CD4-positive, alpha-beta T cell treated with Interleukin-21 for 1 hour (primary cell): Measurements from ENCODE around the gene SPOCK1.

Experiments used
- DNase-seq: peaks from one replicate; pipeline ENCODE4 v3.0.0-alpha.2; 2020

The SPOCK1 gene

GRCh38 chr5:137142346-137142745 lies 356.8 kb downstream of the SPOCK1 start:
- DNase-seq = no peak

GRCh38 chr5:137141779-137142178 lies 357.3 kb downstream of the SPOCK1 start:
- no peak for DNase-seq

- no peak for DNase-seq
Measured at GRCh38 chr5:137136991-137137632, 362.0 kb downstream of the SPOCK1 start.

GRCh38 chr5:137134920-137135532 lies 364.1 kb downstream of the SPOCK1 start:
- no peak for DNase-seq

GRCh38 chr5:137129886-137130680 lies 369.0 kb downstream of the SPOCK1 start:
- DNase-seq = no peak

- DNase-seq = no peak
Measured at GRCh38 chr5:137128012-137128411, 371.1 kb downstream of the SPOCK1 start.

GRCh38 chr5:137126829-137127228 lies 372.3 kb downstream of the SPOCK1 start:
- DNase-seq = no peak

- DNase-seq = no peak
Measured at GRCh38 chr5:137122558-137122957, 376.6 kb downstream of the SPOCK1 start.

- DNase-seq = no peak
Measured at GRCh38 chr5:137122075-137122474, 377.1 kb downstream of the SPOCK1 start.

- no peak for DNase-seq
Measured at GRCh38 chr5:137119321-137119720, 379.8 kb downstream of the SPOCK1 start.

- no peak for DNase-seq
Measured at GRCh38 chr5:137118629-137119028, 380.5 kb downstream of the SPOCK1 start.

GRCh38 chr5:137115152-137115551 lies 384.0 kb downstream of the SPOCK1 start:
- no peak for DNase-seq

- no peak for DNase-seq
Measured at GRCh38 chr5:137114529-137114928, 384.6 kb downstream of the SPOCK1 start.

- DNase-seq = no peak
Measured at GRCh38 chr5:137113939-137114338, 385.2 kb downstream of the SPOCK1 start.

- no peak for DNase-seq
Measured at GRCh38 chr5:137113161-137113560, 386.0 kb downstream of the SPOCK1 start.

- DNase-seq = no peak
Measured at GRCh38 chr5:137105351-137106035, 393.6 kb downstream of the SPOCK1 start.

- DNase-seq = no peak
Measured at GRCh38 chr5:137101544-137101943, 397.6 kb downstream of the SPOCK1 start.

- no peak for DNase-seq
Measured at GRCh38 chr5:137099651-137100050, 399.5 kb downstream of the SPOCK1 start.

- no peak for DNase-seq
Measured at GRCh38 chr5:137098663-137099062, 400.5 kb downstream of the SPOCK1 start.

GRCh38 chr5:137098238-137098637 lies 400.9 kb downstream of the SPOCK1 start:
- no peak for DNase-seq

- DNase-seq = no peak
Measured at GRCh38 chr5:137097203-137097602, 401.9 kb downstream of the SPOCK1 start.

GRCh38 chr5:137096149-137097103 lies 402.7 kb downstream of the SPOCK1 start:
- no peak for DNase-seq
